GM19099 (cell line): ENCODE measurements around the gene PRSS48.

Experiments used
- POLR2A ChIP-seq: IDR thresholded peaks from 3 replicates; pipeline ENCODE4 v1.6.1; 2011; ENCODE audit warnings: low read depth; ENCODE audit not compliant: insufficient read length; ENCODE audit errors: extremely low read depth

PRSS48 gene

DNA sequence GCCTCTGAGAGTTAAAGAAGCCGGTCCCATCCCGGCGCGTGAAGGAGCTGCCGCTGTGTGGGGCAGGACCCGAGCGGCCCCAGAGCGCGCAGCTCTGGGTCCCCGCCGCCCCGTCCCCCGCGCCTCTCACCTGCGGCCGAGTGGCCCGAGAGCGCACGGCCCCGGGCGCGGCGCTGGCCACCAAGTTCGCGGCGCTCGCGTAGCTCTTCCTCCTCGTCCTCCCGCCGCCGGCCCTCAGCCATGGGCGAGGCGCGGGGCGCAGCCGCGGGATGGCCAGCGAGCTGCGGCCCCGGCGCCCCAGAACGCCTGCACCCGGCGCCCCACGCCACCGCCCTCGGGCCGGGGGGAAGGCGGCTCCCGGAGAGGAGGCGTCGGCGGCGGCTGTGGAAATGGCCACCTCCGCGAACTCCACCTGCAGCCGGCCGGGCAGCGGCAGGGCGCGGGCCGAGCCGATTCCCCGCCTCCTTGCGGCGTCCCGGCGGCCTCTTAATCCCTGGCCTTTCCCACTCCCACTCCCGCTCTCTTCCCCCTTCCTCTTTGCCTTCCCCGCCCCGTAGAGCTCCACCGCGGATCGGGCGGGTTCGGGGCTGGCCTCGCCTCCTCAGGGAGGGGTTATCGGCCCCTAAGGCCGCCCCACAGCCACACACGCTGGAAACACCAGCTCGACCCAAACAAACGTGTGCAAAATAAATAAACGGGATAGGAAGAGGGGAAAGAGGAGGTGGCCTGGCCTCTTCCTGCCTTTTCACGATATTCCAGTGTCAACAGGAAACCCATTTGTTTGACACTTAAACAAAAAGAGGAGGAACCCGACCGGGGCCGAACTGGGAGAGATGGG, 48.4 kb downstream of the PRSS48 start, which contains the start of gene SH3D19:
Gene SH3D19 (minus strand): TSS at position 495 of the 838 bp plus-strand sequence. CDS start 253 bp downstream, at position 242.
- no peak for TF ChIP-seq POLR2A

DNA sequence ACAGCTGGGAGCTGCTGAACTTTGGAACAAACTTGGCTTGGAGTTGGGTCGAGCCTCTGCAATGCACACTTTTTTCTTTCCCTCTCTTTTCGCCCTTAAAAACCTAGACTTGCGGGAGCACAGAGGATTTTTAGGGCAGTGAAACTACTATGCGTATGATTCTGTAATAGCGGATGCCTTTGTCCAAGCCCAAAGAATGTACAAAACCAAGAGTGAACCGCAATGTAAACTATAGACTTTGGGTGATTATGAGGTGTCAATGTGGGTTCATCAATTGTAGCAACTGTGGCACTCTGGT, 48.9 kb downstream of the PRSS48 start:
- no peak for TF ChIP-seq POLR2A

DNA sequence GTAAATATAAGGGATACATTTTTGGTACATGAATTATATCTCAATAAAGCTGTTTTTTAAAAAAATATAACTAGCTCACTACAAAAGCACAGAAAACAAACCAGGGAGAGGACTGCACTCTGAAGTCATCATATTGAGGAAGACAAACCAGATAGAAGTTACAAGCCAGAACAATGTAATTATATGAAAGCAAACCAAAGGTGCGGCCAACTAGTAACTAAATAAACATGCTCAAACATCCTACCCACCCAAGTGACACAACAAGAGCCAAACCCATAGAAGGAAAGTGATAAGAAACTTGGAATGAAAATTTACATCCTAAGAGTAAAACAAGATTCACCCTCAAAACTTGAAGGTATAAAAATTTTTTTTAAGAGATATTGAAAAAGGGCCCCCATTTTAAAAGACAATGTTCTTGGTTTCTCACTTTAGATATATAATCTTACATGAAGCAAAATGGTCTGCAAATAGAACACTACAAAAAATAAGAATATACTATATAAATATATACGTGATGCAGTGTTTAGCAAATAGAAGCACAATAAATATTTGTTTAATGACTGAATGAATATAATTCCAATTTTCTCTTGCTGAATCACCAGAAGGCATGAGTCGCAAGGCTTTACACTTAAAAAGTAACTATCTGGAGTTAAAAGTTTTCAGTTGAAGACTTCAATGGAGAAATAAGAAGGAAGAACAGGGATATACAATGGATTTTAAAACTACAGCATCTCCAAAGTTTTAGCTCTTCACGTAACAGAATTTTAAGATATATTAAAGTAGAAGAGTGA, 52.5 kb downstream of the PRSS48 start:
- no peak for TF ChIP-seq POLR2A

DNA sequence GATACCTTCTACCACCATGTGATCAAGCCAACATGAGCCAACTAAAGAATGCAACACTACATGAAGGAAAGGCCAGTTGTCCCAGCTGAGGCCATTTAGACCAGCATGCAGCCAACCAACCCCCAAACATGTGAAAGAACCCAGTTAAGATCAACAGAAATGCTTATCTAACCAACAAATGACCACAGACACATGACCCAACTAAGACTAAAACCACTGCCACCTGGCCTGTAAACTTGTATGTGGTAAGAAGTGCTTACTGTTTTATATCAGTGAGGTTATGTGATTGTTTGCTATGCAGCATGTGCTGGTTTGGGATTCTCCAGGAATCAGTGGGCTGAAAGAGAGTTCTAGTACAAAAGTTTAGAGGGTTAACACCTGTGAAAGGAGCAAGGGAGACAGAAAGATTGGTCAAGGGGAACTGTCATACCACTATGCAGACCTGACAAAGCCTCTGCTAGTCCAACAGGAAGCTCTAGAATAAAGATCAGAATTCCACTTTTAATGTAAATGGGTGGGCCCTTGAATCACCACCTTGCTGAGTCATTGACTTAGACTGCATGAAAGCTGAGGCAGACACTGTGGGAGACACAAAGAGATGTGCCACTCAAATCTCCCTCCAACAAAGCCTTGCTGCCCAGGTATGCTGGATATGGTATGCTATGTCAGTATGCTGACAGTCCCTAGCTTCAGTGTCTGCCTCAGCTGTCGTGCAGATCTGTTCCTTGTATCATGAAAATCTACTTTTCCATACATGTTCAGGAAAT, 54.5 kb downstream of the PRSS48 start:
- TF ChIP-seq POLR2A, result no peak

DNA sequence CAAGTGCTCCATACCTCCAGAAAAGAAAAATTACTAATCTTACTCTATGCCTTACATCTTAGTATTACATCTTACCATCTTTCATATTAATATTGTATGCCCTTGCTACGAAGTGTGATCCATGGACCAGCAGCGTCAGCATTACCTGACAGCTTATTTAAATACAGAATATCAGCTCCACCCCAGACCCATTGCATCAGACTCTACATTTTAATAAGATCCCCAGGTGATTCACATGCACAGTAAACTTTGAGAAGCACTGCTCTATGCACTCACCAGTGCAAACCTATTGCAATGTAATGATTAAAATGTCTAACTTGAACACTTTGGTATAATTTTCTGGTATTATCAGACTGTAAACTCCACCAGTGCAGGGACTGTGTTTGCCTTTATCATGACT, 62.5 kb downstream of the PRSS48 start:
- no peak for TF ChIP-seq POLR2A

DNA sequence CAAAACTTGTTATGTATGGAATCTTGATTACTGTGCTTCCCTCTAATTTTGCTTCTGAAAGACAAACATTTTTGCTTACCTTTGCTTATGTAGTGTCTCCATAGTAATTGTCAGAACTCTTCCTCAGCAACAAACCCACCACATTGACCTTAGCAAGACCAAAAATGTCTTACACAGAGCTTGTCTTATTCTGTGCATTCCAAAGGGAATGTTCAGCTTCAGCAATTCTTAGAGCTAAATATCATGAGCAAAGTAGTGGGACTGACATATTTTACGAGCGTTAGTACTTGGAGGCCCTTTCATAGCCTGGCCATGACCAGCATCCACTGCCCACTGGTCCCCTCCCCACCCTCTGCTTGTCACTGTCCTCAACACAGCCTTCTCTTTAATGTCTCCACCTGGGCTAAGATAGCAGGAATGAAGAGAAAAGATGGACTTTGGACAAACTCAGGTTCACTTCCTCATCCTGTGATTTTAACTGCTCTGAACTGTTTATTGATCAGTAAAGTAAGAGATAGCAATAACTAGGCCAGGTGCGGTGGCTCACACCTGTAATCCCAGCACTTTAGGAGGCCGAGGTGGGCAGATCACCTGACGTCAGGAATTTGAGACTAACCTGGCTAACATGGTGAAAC, 63.9 kb downstream of the PRSS48 start:
- TF ChIP-seq POLR2A, result no peak
